Activated CD8-positive, alpha-beta memory T cell treated with anti-CD3 and anti-CD28 coated beads, Interleukin-2, amount 50 U/mL, for 24 hours (primary cell): Measurements from ENCODE around the gene MALAT1.

Experiments used
- DNase-seq: peaks from one replicate; pipeline ENCODE4 v3.0.0-alpha.2; 2020; ENCODE audit errors: extremely low read depth

MALAT1 gene

DNA sequence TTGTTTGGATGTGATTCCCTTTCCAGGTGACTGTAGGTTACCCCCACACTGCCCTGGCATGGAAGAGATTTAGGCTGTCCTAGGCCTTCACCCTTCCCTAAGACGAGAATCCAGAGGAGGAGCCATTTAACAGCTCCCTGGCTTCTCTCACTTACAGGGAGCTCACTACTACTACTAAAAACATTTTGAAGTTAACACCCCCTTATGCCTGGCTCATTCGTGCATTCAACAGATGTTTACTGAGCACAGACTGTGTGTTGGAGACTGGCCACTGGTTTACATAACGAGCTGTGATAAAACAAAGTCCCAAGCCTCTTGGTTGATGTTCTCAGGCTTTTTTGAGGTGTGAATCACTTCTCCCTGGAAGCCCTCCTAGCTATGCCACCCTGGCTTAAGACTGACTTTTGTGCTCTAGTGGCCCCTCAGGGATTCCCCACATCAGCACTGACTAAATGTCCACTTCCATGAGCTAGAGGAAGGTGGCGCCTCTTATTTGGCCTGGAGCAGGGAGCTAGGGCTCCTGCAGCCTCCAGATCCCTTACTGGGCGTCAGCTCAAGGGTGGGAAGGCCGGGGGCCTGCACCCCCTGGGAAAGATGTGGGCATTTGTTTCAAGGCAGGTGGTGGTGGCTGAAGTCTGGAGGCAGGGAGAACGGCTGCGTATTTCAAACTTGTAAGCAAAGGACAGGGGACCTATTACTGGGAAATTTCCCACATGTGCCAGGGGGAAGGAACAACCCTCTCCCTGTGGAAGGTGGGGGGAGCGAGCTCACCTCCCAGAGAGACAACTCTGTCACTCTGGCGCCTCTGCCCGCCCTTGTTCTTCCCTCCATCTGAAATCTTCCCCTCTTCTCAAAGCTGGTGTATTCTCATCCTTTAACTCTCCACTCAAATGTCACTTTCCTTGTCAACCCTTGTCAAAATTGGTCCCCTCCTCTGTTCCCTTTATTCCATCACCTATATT lies 19.4 kb upstream of the MALAT1 start:
- DNase-seq = no peak

DNA sequence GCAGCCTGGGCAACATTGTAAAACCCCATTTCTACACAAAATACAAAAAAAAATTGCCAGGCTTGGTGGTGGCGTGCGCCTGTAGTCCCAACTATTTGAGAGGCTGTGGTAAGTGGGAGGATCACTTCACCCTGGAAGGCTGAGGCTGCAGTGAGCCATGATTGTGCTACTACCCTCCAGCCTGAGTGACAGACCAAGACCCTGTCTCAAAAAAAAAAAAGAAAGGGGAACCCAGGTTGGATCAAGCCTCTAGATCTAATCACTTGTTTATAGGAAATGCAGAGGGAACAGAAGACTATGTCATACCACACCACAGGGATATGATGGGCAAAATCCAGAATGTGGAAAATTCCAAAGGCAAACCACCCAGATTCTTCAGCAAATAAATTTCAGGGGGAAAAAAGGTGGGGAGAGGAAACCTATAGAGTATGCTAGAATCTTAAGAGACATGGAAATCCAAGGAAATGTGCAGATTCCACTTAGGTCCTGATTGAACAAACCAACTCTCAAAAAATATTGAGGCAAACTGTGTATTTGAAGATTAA lies 16.5 kb upstream of the MALAT1 start:
- DNase-seq = no peak

GRCh38 chr11:65485920-65486219 lies 13.0 kb upstream of the MALAT1 start:
- no peak for DNase-seq

GRCh38 chr11:65486570-65487466 lies 12.0 kb upstream of the MALAT1 start:
- DNase-seq = no peak

DNA sequence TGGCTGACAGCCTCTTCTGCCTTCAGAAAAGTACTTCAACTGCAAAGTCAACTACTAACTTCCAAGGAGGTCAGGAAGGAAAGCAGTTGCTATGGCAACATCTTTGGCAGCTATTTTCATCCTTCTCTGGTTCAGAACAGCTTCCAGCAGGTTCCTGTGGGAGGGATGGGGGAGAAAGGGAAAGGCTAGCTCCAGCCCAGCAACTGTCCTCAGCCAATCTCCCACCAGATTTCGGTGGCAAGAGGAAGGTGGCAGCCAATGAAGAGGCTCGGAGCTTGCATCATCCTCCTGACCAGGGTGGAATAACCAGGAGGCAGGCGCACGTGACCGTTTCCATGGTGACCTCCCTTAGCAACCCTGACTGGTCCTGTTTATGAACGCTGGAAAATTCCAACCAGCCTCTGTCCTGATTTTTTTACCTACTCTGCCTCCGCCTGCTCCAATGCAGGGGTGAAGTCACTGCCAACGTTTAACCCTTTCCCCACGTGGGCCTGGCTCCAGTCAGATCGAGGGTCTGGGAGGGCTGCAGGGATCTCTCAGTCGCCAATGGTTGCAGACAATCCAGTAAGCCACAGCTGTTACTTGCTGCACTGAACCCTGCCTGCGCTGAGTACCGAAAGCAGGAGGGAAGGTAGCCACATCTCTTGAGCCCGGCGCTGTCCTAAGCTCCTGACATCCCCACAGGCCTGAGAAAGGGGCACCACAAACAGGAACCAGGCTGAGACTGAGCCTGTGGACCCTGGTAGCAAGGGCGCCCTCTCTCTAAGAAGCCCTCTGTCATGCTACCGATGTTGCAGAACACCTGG lies 11.2 kb upstream of the MALAT1 start:
- DNase-seq = no peak

- DNase-seq = no peak
Observed at GRCh38 chr11:65488273-65489034, 10.4 kb upstream of the MALAT1 start.

- no peak for DNase-seq
Observed at GRCh38 chr11:65489035-65489705, 9.7 kb upstream of the MALAT1 start.

- DNase-seq = no peak
Observed at GRCh38 chr11:65489706-65490320, 9.0 kb upstream of the MALAT1 start.

- DNase-seq = no peak
Observed at GRCh38 chr11:65491163-65491465, 7.7 kb upstream of the MALAT1 start.

- no peak for DNase-seq
Observed at GRCh38 chr11:65491614-65492386, 7.0 kb upstream of the MALAT1 start.

- no peak for DNase-seq
Observed at GRCh38 chr11:65492387-65492636, 6.5 kb upstream of the MALAT1 start.

DNA sequence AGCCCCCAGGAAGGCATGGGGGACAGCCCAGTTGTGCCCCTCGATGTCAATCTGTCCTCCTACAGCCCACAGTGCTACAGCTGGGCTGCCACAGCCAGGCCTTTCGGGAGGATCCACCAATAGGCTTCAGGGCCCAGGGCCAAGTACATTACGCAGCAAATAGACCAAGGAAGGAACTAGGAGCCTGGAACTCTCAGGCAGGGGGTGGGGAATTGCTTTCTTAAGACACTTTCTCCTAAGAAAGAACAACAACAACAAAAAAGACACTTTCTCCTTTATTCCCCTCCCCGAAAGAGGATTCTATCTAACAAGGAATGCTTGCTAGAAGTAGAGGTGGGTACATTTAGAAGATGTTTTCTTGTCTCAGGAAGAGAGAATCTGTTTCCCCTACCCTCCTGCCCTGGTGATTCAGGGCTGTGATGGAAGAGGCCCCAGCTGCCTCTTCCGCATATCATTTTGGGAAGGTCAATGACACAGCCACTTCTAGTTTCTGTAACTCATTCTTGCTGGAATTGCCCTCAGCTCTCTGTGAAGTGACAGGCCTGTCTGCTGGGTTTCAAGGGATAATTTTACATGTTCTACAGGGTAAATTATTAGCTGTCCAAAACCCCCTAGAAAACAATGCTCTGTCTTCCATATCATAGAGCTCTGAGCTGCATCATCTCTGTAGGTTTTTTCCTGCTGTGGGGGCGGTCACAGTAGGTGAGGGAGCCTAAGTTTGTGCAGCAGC lies 6.0 kb upstream of the MALAT1 start:
- no peak for DNase-seq

DNA sequence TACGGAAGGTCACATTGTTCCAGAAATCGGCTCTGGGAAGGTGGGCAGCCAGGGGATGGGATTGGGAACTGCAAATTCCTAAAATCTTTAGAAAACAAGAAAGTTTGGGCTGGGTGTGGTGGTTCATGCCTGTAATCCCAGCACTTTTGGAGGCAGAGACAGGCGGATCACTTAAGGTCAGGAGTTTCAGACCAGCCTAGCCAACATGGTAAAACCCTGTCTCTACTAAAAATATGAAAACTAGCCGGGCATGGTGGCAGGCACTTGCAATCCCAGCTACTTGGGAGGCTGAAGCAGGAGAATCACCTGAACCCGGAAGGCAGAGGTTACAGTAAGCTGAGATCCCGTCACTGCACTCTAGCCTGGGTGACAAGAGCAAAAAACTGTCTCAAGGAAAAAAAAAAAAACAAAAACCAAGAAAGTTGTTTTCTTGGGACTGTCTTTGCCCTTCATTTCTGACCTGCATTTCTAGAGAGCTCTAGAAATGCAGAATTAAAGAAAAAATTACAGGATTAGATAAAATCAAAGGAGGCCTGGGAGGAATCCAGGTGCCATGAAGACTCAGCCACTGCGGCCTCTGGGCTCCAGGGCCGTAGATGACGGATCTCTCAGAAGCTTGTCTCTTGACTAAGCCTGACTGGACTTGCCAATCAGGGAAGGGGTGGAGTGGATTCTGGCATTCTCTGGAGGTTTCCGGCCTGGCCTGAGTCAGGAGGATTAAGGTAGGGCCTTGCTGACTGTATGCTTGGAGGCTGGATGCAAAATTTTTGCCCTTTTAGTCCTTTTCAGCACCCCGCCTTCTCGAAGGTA lies 5.3 kb upstream of the MALAT1 start:
- no peak for DNase-seq

GRCh38 chr11:65496304-65497140 lies 2.3 kb upstream of the MALAT1 start:
- no peak for DNase-seq

GRCh38 chr11:65497141-65498041 lies 1.5 kb upstream of the MALAT1 start:
- peak; percentile 95 for DNase-seq
